Lower lobe of right lung (tissue), 2 donors: ENCODE results near the gene MTCH1. TPM values are rescaled to one million over a fixed set of nuclear protein-coding genes. Genes with fewer than 3 reads are reported as not detected.
A peak's percentile ranks its signal among the peaks of the same experiment; 100 is the strongest.
"Not testable (repeated sequence)": the region's sequence is repeated elsewhere in the genome, so short reads cannot be mapped to it uniquely, and the experiment has no call there.

Experiments
- ATAC-seq, 2 donors: fragments of 200-7000 bp; cut with Tn5 transposase; one replicate each; pipeline ENCODE4 v1.9.1; 2020 to 2022; ENCODE audit warnings: mild to moderate bottlenecking in 2 of 2, moderate library complexity in 2 of 2
- DNase-seq: peaks from one replicate; pipeline ENCODE4 v3.0.0-alpha.2; 2020
- H3K27ac ChIP-seq: fragments of 200-600 bp; one replicate; pipeline ENCODE4 v1.8.0; 2022
- H3K27me3 ChIP-seq: fragments of 200-600 bp; one replicate; pipeline ENCODE4 v1.8.0; 2022; ENCODE audit warnings: low read depth
- H3K36me3 ChIP-seq: fragments of 200-600 bp; one replicate; pipeline ENCODE4 v1.8.0; 2022; ENCODE audit warnings: mild to moderate bottlenecking
- H3K4me1 ChIP-seq: fragments of 200-600 bp; one replicate; pipeline ENCODE4 v1.8.0; 2022
- H3K4me3 ChIP-seq: fragments of 200-600 bp; one replicate; pipeline ENCODE4 v1.8.0; 2022; ENCODE audit warnings: mild to moderate bottlenecking
- H3K9me3 ChIP-seq: fragments of 200-600 bp; one replicate; pipeline ENCODE4 v1.8.0; 2022
- CTCF ChIP-seq: fragments of 200-600 bp; IDR thresholded peaks from one replicate; pipeline ENCODE4 v1.8.0; 2022; ENCODE audit warnings: antibody characterized with exemption, mild to moderate bottlenecking
- intact Hi-C: fragments of 100-400 bp; cut with DNase I; formaldehyde crosslinking; loops from one replicate; pipeline ENCODE4 v1.11.0; 2022
- total RNA-seq: library from RNA; stranded (reverse); fragmentation: NEBNext Ultra II Directional; extraction: Animal tissue kit (Norgen Biotek cat#: 25700); gene quantifications from one replicate; pipeline ENCODE4 v1.2.1, GENCODE V29; 2021
- donor health status: DM: no; HTN: yes; CAD: no; lungs with severe emphysema.

MTCH1 gene
- total RNA-seq, 1 donor from 2014 or later: 194 TPM

- no peaks in the 10 kb centered on the region for H3K9me3 ChIP-seq
- no peak overlapping the region for H3K4me3 ChIP-seq
- no peak for DNase-seq
- no peaks in the 10 kb centered on the region for H3K36me3 ChIP-seq
- no peaks in the 10 kb centered on the region for H3K4me1 ChIP-seq
- intact Hi-C loops: no loop called here
- no peak for TF ChIP-seq CTCF
- no peak for ATAC-seq
- H3K27ac ChIP-seq: no peak overlapping the region
- no peaks in the 10 kb centered on the region for H3K27me3 ChIP-seq
Measured at GRCh38 chr6:37004044-37004980, 18.3 kb upstream of the MTCH1 start.

- H3K4me1 ChIP-seq: peaks cover 21% of the 10 kb centered on the region
- no peaks in the 10 kb centered on the region for H3K9me3 ChIP-seq
- no peak for ATAC-seq
- no peak for DNase-seq
- no peaks in the 10 kb centered on the region for H3K27me3 ChIP-seq
- intact Hi-C loops: no loop called here
- H3K4me3 ChIP-seq: no peak overlapping the region
- TF ChIP-seq CTCF: no peak
- H3K27ac ChIP-seq: no peak overlapping the region
- no peaks in the 10 kb centered on the region for H3K36me3 ChIP-seq
Measured at GRCh38 chr6:36999751-37000125, 13.7 kb upstream of the MTCH1 start.

GRCh38 chr6:36999061-36999750 lies 13.2 kb upstream of the MTCH1 start:
- ATAC-seq (no peak), DNase-seq (no peak)
- Histone ChIP-seq H3K4me1 (peaks cover 21% of the 10 kb centered on the region), H3K36me3 (no peaks in the 10 kb centered on the region), H3K27ac (peak overlapping the region; percentile 86), H3K27me3 (no peaks in the 10 kb centered on the region), H3K9me3 (no peaks in the 10 kb centered on the region), H3K4me3 (no peak overlapping the region)
- TF ChIP-seq CTCF: no peak
- intact Hi-C loops: no loop called here

GRCh38 chr6:36998723-36999038 lies 12.7 kb upstream of the MTCH1 start:
- Histone ChIP-seq H3K9me3 (no peaks in the 10 kb centered on the region), H3K27ac (peak overlapping the region; percentile 86), H3K4me1 (peaks cover 21% of the 10 kb centered on the region), H3K27me3 (no peaks in the 10 kb centered on the region), H3K4me3 (no peak overlapping the region), H3K36me3 (no peaks in the 10 kb centered on the region)
- ATAC-seq (no peak), DNase-seq (no peak)
- intact Hi-C loops: no loop called here
- no peak for TF ChIP-seq CTCF

GRCh38 chr6:36997811-36998722 lies 12.1 kb upstream of the MTCH1 start:
- Histone ChIP-seq H3K27me3 (no peaks in the 10 kb centered on the region), H3K36me3 (no peaks in the 10 kb centered on the region), H3K4me3 (no peak overlapping the region), H3K27ac (peak overlapping the region; percentile 86), H3K9me3 (no peaks in the 10 kb centered on the region), H3K4me1 (peaks cover 21% of the 10 kb centered on the region)
- ATAC-seq (peak; percentile 77 to 83), DNase-seq (peak; percentile 75)
- intact Hi-C loops: no loop called here
- no peak for TF ChIP-seq CTCF

- H3K4me3 ChIP-seq, H3K36me3 ChIP-seq, H3K27me3 ChIP-seq, H3K27ac ChIP-seq, H3K9me3 ChIP-seq, DNase-seq, intact Hi-C loops, ATAC-seq: not testable (repeated sequence)
- peaks cover 11% of the 10 kb centered on the region for H3K4me1 ChIP-seq
Measured at GRCh38 chr6:36990401-36990800, 4.4 kb upstream of the MTCH1 start.
